22Rv1 (cell line): ENCODE results near the gene KIDINS220.

Experiments used
- H3K27ac ChIP-seq: fragments of 450-650 bp; 2 replicates; pipeline ENCODE4 v1.5.1; 2017
- ZFX ChIP-seq: fragments of 450-650 bp; IDR thresholded peaks from 2 replicates; pipeline ENCODE4 v1.6.1; 2017; ENCODE audit warnings: antibody characterized with exemption, borderline replicate concordance
- TF ChIP-seq, protein P1 (sequence below): fragments of 450-650 bp; IDR thresholded peaks from 2 replicates; pipeline ENCODE4 v1.5.1; 2017; ENCODE audit warnings: mild to moderate bottlenecking

Gene KIDINS220

GRCh38 chr2:8684540-8684877 lies 152.9 kb downstream of the KIDINS220 start:
- TF ChIP-seq ZFX, result no peak
- TF ChIP-seq, protein P1, sequence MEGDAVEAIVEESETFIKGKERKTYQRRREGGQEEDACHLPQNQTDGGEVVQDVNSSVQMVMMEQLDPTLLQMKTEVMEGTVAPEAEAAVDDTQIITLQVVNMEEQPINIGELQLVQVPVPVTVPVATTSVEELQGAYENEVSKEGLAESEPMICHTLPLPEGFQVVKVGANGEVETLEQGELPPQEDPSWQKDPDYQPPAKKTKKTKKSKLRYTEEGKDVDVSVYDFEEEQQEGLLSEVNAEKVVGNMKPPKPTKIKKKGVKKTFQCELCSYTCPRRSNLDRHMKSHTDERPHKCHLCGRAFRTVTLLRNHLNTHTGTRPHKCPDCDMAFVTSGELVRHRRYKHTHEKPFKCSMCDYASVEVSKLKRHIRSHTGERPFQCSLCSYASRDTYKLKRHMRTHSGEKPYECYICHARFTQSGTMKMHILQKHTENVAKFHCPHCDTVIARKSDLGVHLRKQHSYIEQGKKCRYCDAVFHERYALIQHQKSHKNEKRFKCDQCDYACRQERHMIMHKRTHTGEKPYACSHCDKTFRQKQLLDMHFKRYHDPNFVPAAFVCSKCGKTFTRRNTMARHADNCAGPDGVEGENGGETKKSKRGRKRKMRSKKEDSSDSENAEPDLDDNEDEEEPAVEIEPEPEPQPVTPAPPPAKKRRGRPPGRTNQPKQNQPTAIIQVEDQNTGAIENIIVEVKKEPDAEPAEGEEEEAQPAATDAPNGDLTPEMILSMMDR, result no peak
- peak overlapping the region; percentile 100 for H3K27ac ChIP-seq

GRCh38 chr2:8682719-8683667 lies 154.4 kb downstream of the KIDINS220 start:
- TF ChIP-seq, protein P1, result no peak
- TF ChIP-seq ZFX, result no peak
- H3K27ac ChIP-seq, result peak overlapping the region; percentile 100

DNA sequence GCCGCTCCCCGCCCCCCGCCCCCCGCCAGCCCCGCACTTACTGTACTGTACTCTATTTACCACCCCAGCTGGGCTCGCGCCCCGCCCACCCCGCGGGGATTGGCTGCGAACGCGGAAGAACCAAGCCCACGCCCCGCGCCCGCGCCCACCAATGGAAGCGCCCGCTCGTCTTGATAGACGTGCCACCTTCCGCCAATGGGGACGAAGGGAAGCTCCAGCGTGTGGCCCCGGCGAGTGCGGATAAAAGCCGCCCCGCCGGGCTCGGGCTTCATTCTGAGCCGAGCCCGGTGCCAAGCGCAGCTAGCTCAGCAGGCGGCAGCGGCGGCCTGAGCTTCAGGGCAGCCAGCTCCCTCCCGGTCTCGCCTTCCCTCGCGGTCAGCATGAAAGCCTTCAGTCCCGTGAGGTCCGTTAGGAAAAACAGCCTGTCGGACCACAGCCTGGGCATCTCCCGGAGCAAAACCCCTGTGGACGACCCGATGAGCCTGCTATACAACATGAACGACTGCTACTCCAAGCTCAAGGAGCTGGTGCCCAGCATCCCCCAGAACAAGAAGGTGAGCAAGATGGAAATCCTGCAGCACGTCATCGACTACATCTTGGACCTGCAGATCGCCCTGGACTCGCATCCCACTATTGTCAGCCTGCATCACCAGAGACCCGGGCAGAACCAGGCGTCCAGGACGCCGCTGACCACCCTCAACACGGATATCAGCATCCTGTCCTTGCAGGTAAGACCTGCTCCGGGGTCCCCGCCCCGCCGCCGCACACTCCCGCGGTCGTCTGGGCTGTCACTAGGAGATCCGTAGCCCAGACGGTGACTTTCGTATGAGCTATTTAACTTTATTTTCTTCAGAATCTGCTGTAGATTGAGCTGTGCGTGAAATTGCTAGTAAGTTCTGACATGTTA lies 155.4 kb downstream of the KIDINS220 start, which contains the start of gene ID2:
Gene ID2 (plus strand): TSS at position 271 of the 907 bp plus-strand sequence. CDS start 110 bp downstream, at position 381.
- TF ChIP-seq, protein P1, result no peak
- no peak for TF ChIP-seq ZFX
- peak within 1 kb of the TSS; percentile 100 for H3K27ac ChIP-seq

- TF ChIP-seq ZFX, result no peak
- TF ChIP-seq, protein P1, result no peak
- H3K27ac ChIP-seq, result peak overlapping the region; percentile 100
Measured at GRCh38 chr2:8680822-8681760, 156.3 kb downstream of the KIDINS220 start.

GRCh38 chr2:8679827-8680731 lies 157.3 kb downstream of the KIDINS220 start:
- TF ChIP-seq, protein P1, result no peak
- TF ChIP-seq ZFX, result no peak
- peak overlapping the region; percentile 100 for H3K27ac ChIP-seq

DNA sequence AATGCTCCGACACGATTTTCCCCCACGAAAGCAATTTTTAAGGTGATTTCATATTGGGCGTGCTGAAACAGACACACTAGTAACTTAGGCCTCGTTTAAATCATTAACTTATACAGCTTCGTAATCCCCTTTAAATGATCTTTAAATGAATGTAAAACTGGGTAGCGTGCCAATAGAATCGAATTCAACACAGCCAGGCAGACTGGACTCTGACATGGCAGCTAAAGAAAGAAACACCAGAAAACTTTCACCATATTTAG lies 157.9 kb downstream of the KIDINS220 start:
- no peak for TF ChIP-seq ZFX
- TF ChIP-seq, protein P1, result no peak
- H3K27ac ChIP-seq, result peak overlapping the region; percentile 100
